ENCODE results near the gene PNPLA7. TPM values are rescaled to one million over a fixed set of nuclear protein-coding genes. Genes with fewer than 3 reads are reported as not detected.

The PNPLA7 gene
- total RNA-seq, 4 donors from 2014 or later = 4.5 to 10.5 (median 9.4) TPM

DNA sequence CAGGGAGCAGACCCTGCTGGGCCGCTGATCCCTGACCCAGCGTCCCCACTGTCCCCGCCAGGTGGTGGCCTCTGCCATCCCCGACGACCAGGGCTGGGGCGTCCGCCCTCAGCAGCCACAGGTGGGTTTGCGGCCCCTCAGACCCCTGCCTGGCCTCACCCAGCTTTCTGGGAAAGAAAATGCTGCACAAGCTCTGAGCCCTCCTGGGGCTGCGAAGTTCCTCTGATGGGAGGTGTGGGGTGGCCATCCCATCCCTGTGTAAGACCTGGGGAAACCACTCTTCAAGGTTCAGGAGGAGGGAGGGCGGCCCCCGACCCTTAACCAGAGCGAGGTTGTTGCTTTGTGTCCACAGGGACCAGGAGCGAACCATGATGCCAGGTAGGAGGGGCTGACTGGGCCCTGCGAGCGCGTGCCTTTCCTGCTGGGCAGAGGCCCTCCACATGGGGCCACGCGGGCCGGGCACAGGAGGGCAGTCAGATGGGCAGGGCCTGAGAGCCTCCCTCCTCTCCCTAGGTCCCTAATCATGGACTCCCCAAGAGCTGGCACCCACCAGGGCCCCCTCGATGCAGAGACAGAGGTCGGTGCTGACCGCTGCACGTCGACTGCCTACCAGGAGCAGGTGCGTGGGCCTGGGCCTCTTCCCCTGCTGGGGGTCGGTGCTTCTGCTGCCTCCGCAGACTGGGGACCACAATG, 119.3 kb downstream of the PNPLA7 start:
- Histone ChIP-seq H3K27ac (no peak overlapping the region), H3K4me3 (no peak overlapping the region), H3K27me3 (peaks cover 0 to 3% (median 0%) of the 10 kb centered on the region in 3 donors), H3K4me1 (peaks cover 0 to under 1% of the 10 kb centered on the region in 2 donors), H3K9me3 (no peaks in the 10 kb centered on the region), H3K36me3 (no peaks in the 10 kb centered on the region)
- in situ Hi-C loops (cut with MboI; ENCODE audit: low sequenced_read_pairs in 4 of 4) = no loop called here
- intact Hi-C loops (cut with DNase I; ENCODE audit: low total_unique reads) = no loop called here
- DNase-seq = no peak
- no peak for ATAC-seq
- TF ChIP-seq, protein P1, sequence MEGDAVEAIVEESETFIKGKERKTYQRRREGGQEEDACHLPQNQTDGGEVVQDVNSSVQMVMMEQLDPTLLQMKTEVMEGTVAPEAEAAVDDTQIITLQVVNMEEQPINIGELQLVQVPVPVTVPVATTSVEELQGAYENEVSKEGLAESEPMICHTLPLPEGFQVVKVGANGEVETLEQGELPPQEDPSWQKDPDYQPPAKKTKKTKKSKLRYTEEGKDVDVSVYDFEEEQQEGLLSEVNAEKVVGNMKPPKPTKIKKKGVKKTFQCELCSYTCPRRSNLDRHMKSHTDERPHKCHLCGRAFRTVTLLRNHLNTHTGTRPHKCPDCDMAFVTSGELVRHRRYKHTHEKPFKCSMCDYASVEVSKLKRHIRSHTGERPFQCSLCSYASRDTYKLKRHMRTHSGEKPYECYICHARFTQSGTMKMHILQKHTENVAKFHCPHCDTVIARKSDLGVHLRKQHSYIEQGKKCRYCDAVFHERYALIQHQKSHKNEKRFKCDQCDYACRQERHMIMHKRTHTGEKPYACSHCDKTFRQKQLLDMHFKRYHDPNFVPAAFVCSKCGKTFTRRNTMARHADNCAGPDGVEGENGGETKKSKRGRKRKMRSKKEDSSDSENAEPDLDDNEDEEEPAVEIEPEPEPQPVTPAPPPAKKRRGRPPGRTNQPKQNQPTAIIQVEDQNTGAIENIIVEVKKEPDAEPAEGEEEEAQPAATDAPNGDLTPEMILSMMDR (IDR thresholded peaks at IDR 0.05 in 4 of 5, conservative IDR thresholded peaks at IDR 0.05 in 1 of 5) = no peak
- TF ChIP-seq POLR2A (IDR thresholded peaks at IDR 0.05) = no peak

DNA sequence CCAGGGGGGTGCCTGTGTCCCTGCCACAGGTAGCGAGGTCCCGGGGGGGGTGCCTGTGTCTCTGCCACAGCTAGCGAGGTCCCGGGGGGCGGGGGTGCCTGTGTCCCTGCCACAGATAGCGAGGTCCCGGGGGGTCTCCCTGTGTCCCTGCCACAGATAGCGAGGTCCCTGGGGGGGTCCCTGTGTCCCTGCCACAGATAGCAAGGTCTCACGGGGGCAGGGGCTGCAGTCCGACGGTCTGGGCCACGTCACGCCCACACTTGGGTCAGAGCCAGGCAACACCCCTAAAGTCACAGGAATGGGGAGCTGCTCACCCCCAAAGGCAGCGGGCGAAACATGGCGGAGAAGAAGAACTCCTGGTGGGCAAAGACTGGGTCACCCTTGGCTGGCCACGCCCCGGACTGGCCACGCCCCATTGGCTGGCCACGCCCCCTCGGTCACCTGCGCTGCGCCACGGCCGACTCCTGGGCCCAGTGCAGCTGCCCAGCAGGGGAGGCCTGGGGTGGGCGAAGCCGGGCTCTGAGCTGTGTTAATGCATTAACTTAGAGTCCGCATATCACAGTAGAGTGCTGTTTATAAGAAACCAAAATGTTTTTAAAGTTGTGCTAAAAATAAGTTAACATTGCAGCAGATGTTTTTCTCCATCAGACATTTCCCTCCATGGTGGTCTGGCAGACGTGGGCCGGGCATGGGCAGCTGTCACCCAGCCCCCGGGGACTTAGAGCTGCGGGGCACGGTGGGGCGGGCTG, 120.1 kb downstream of the PNPLA7 start:
- ATAC-seq = peak in 1 of 2 donors; percentile 36
- H3K9me3 ChIP-seq = no peaks in the 10 kb centered on the region
- TF ChIP-seq POLR2A (IDR thresholded peaks at IDR 0.05) = no peak
- TF ChIP-seq, protein P1 (IDR thresholded peaks at IDR 0.05 in 4 of 5, conservative IDR thresholded peaks at IDR 0.05 in 1 of 5) = no peak
- peaks cover 0 to 3% (median 0%) of the 10 kb centered on the region in 3 donors for H3K27me3 ChIP-seq
- no peak for DNase-seq
- no peak overlapping the region for H3K27ac ChIP-seq
- peaks cover 0 to 5% of the 10 kb centered on the region in 2 donors for H3K4me1 ChIP-seq
- in situ Hi-C loops (cut with MboI; ENCODE audit: low sequenced_read_pairs in 4 of 4) = no loop called here
- H3K4me3 ChIP-seq = no peak overlapping the region
- H3K36me3 ChIP-seq = no peaks in the 10 kb centered on the region
- intact Hi-C loops (cut with DNase I; ENCODE audit: low total_unique reads) = loop anchor here (10.0 kb wide), 1 partner anchor 945 kb away; the partner anchor contains the start of gene SEC16A

DNA sequence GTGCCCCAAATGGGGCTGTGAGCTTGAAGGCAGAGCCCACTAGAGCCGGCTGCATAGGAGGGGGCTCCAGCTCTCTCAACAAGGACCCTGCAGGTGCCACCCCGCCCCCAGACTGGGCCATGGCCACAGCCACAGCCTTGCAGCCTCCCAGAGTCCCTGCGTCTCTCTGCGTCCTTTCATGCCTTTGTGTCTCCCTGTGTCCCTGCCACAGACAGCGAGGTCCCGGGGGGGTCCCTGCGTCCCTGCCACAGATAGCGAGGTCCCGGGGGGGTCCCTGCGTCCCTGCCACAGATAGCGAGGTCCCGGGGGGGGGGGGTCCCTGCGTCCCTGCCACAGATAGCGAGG, 120.7 kb downstream of the PNPLA7 start:
- ATAC-seq (no peak), DNase-seq (no peak)
- H3K4me3 ChIP-seq = no peak overlapping the region
- TF ChIP-seq, protein P1 (IDR thresholded peaks at IDR 0.05 in 4 of 5, conservative IDR thresholded peaks at IDR 0.05 in 1 of 5) = no peak
- no peak for TF ChIP-seq POLR2A (IDR thresholded peaks at IDR 0.05)
- H3K36me3 ChIP-seq = no peaks in the 10 kb centered on the region
- intact Hi-C loops (cut with DNase I; ENCODE audit: low total_unique reads) = loop anchor here (10.0 kb wide), 1 partner anchor 945 kb away; the partner anchor contains the start of gene SEC16A
- H3K4me1 ChIP-seq = peaks cover 3 to 11% of the 10 kb centered on the region in 2 donors
- H3K27ac ChIP-seq = no peak overlapping the region
- in situ Hi-C loops (cut with MboI; ENCODE audit: low sequenced_read_pairs in 4 of 4) = no loop called here
- H3K9me3 ChIP-seq = no peaks in the 10 kb centered on the region
- H3K27me3 ChIP-seq = peaks cover 0 to 3% (median 0%) of the 10 kb centered on the region in 3 donors

DNA sequence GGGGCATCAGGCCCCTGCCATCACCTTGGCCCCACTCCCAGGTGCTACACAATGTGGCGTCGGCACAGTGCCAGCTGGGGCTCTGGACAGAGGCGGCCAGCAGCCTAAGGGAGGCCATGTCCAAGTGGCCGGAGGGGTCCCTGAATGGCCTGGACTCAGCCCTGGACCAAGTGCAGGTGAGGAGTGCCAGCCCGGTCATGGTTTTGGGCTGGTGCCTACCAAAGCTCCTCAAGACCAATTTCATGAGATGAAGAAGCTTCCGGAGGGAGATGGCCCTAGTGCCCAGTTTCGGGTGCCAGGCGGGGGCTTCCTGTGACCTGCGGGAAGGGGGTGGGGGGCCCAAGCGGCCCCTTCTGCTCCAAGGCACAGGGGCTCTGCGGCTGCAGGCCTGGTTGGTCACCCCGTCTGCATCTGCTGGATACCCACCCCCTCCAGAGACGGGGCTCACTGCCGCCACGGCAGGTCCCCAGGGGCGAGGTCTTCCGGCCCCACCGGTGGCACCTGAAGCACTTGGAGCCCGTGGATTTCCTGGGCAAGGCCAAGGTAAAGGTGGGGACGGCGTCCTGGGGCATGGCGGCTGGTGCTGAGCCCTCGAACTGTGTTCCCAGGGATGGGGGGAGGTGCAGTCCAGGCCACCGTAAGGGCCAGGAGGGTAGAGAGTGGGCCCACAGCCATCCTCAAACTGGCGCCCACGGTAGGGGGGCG, 121.2 kb downstream of the PNPLA7 start:
- H3K27me3 ChIP-seq = peaks cover 0 to 3% (median 0%) of the 10 kb centered on the region in 3 donors
- DNase-seq (no peak), ATAC-seq (no peak)
- H3K4me3 ChIP-seq = no peak overlapping the region
- no peaks in the 10 kb centered on the region for H3K9me3 ChIP-seq
- intact Hi-C loops (cut with DNase I; ENCODE audit: low total_unique reads) = loop anchor here (10.0 kb wide), 1 partner anchor 944 kb away; the partner anchor contains the start of gene SEC16A
- H3K27ac ChIP-seq = no peak overlapping the region
- in situ Hi-C loops (cut with MboI; ENCODE audit: low sequenced_read_pairs in 4 of 4) = no loop called here
- H3K36me3 ChIP-seq = no peaks in the 10 kb centered on the region
- no peak for TF ChIP-seq POLR2A (IDR thresholded peaks at IDR 0.05)
- TF ChIP-seq, protein P1 (IDR thresholded peaks at IDR 0.05 in 4 of 5, conservative IDR thresholded peaks at IDR 0.05 in 1 of 5) = no peak
- H3K4me1 ChIP-seq = peaks cover 5 to 17% of the 10 kb centered on the region in 2 donors

Data from gastrocnemius medialis (tissue), 4 donors.